SH-SY5Y (cell line): ENCODE measurements around the gene SLC37A4.

ENCODE experiments used
- GATA2 ChIP-seq: IDR thresholded peaks from 2 replicates; pipeline ENCODE4 v1.6.1; 2011; ENCODE audit warnings: mild to moderate bottlenecking, low read depth, low read length
- GATA3 ChIP-seq: IDR thresholded peaks from 2 replicates; pipeline ENCODE4 v1.6.1; 2011; ENCODE audit warnings: low read depth, mild to moderate bottlenecking, low read length, moderate library complexity

DNA sequence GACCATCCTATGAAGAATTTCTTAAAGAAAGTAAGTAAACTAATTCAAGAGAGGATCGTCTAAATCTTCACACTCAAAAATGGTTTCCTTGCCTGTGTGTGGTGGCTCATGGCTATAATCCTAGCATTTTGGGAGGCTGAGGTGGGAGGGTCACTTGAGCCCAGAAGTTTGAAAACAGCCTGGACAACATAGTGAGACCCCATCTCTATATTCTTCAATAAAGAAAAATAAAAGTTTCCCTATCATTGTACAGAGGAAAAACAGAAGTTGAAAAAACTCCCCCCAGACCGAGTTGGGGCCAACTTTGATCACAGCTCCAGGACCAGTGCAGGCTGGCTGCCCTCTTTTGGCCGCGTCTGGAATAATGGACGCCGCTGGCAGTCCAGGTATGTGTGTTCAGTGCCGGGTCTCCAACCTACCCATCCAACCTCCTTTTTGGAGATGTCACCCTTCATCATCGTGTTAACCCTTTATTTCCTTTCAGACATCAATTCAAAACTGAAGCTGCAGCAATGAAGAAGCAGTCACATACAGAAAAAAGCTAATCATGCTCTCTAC is 15.5 kb downstream of the SLC37A4 start:
- TF ChIP-seq GATA2 = no peak
- TF ChIP-seq GATA3 = no peak
